NT2/D1 (cell line): Measurements from ENCODE around the gene SMURF1.

Experiments used
- DNase-seq: peaks from one replicate; pipeline ENCODE4 v3.0.0-alpha.2; 2011; ENCODE audit warnings: low read depth, low spot score
- H3K27me3 ChIP-seq: 2 replicates; pipeline ENCODE4 v1.6.0; 2011; ENCODE audit warnings: mild to moderate bottlenecking; ENCODE audit not compliant: insufficient read length, insufficient read depth
- H3K36me3 ChIP-seq: 2 replicates; pipeline ENCODE4 v1.6.1; 2011; ENCODE audit warnings: mild to moderate bottlenecking, low read length, mixed read lengths; ENCODE audit not compliant: insufficient read depth, insufficient read length
- H3K4me1 ChIP-seq: 2 replicates; pipeline ENCODE4 v1.5.1; 2011; ENCODE audit not compliant: insufficient read depth, insufficient read length
- H3K4me3 ChIP-seq: 2 replicates; pipeline ENCODE4 v1.5.1; 2011; ENCODE audit warnings: low read depth; ENCODE audit not compliant: insufficient read length
- H3K9ac ChIP-seq: 2 replicates; pipeline ENCODE4 v1.6.0; 2011; ENCODE audit warnings: low read depth; ENCODE audit not compliant: insufficient read length
- H3K9me3 ChIP-seq: 2 replicates; pipeline ENCODE4 v1.5.1; 2011; ENCODE audit warnings: mild to moderate bottlenecking, low read length; ENCODE audit not compliant: insufficient read depth
- SUZ12 ChIP-seq: IDR thresholded peaks from 2 replicates; pipeline ENCODE4 v1.6.1; 2011; ENCODE audit not compliant: insufficient read length, insufficient read depth; ENCODE audit errors: extremely low read depth
- YY1 ChIP-seq: IDR thresholded peaks from 2 replicates; pipeline ENCODE4 v1.6.1; 2011; ENCODE audit not compliant: insufficient read length, insufficient read depth
- ZNF274 ChIP-seq: IDR thresholded peaks from 2 replicates; pipeline ENCODE4 v1.6.1; 2011; ENCODE audit warnings: mild to moderate bottlenecking, low read depth, low read length

Gene SMURF1

GRCh38 chr7:99029466-99030435 is 114.2 kb downstream of the SMURF1 start:
- H3K9ac ChIP-seq: no peak overlapping the region
- no peak overlapping the region for H3K4me3 ChIP-seq
- DNase-seq: no peak
- H3K9me3 ChIP-seq: peaks cover 10% of the 10 kb centered on the region; the same call in 1 of the 2 replicates
- TF ChIP-seq ZNF274 (no peak), YY1 (no peak), SUZ12 (no peak)
- H3K4me1 ChIP-seq: no peaks in the 10 kb centered on the region
- H3K36me3 ChIP-seq: peaks cover 70% of the 10 kb centered on the region
- no peaks in the 10 kb centered on the region for H3K27me3 ChIP-seq

DNA sequence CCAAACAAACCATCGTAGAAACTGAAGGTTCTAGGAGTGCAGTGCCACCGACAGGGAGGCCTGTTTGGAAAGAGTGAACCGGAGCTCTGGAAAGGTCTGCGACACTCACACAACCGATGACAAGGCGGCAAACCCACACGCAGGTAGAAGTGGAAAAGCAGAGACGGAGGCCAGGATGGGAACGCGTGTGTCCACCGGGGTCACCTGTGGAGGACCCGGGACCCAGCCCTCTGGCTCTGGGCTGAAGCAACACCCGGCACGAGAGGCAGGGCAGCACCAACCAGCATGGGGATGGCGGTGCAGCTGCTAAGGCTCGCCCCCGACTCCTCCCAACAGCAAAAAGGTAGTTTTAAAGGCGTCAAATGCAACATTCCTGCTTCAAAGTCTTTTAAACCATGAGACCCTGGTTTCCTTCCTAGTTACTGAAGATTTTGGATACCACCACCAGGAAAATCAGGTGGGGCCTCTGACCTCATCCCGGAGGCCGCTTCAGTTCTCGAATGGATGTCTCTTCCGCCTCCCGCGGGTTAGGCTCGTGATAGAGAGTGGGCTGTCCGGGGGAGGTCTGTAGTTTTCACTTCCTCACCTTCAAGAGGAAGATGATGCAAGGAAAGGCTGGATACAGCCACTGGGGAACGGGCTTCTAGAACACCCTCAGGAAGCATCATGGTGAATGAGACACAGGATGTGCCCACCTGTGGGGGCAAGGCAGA is 115.5 kb downstream of the SMURF1 start:
- no peak for DNase-seq
- Histone ChIP-seq H3K9me3 (peaks cover 10% of the 10 kb centered on the region; the same call in 1 of the 2 replicates), H3K9ac (no peak overlapping the region), H3K4me1 (no peaks in the 10 kb centered on the region), H3K27me3 (no peaks in the 10 kb centered on the region), H3K4me3 (no peak overlapping the region), H3K36me3 (peaks cover 57% of the 10 kb centered on the region)
- no peak for TF ChIP-seq YY1
- no peak for TF ChIP-seq SUZ12
- no peak for TF ChIP-seq ZNF274

- no peak for DNase-seq
- Histone ChIP-seq H3K9ac (no peak overlapping the region), H3K36me3 (peaks cover 51% of the 10 kb centered on the region), H3K9me3 (peaks cover 10% of the 10 kb centered on the region; the same call in 1 of the 2 replicates), H3K27me3 (no peaks in the 10 kb centered on the region), H3K4me1 (no peaks in the 10 kb centered on the region), H3K4me3 (no peak overlapping the region)
- no peak for TF ChIP-seq ZNF274
- no peak for TF ChIP-seq SUZ12
- no peak for TF ChIP-seq YY1
These were observed 116.1 kb downstream of the SMURF1 start for GRCh38 chr7:99027841-99028240.

GRCh38 chr7:99027241-99027640 is 116.7 kb downstream of the SMURF1 start:
- Histone ChIP-seq H3K36me3 (peaks cover 46% of the 10 kb centered on the region), H3K9ac (no peak overlapping the region), H3K27me3 (no peaks in the 10 kb centered on the region), H3K4me3 (no peak overlapping the region), H3K4me1 (no peaks in the 10 kb centered on the region), H3K9me3 (peaks cover 10% of the 10 kb centered on the region; the same call in 1 of the 2 replicates)
- TF ChIP-seq YY1: no peak
- TF ChIP-seq ZNF274: no peak
- no peak for TF ChIP-seq SUZ12
- no peak for DNase-seq

- Histone ChIP-seq H3K27me3 (no peaks in the 10 kb centered on the region), H3K4me1 (no peaks in the 10 kb centered on the region), H3K9ac (no peak overlapping the region), H3K36me3 (peaks cover 27% of the 10 kb centered on the region), H3K9me3 (no peaks in the 10 kb centered on the region), H3K4me3 (no peak overlapping the region)
- no peak for TF ChIP-seq ZNF274
- TF ChIP-seq SUZ12: no peak
- no peak for TF ChIP-seq YY1
- no peak for DNase-seq
These were observed 119.8 kb downstream of the SMURF1 start for GRCh38 chr7:99024066-99024465.

GRCh38 chr7:99021941-99022560 is 121.9 kb downstream of the SMURF1 start:
- Histone ChIP-seq H3K9me3 (no peaks in the 10 kb centered on the region), H3K4me1 (no peaks in the 10 kb centered on the region), H3K27me3 (no peaks in the 10 kb centered on the region), H3K36me3 (peaks cover 13% of the 10 kb centered on the region), H3K4me3 (no peak overlapping the region), H3K9ac (no peak overlapping the region)
- no peak for DNase-seq
- TF ChIP-seq ZNF274 (no peak), YY1 (no peak), SUZ12 (no peak)
